Measurements from ENCODE around the gene PHGDH. TPM values are rescaled to one million over a fixed set of nuclear protein-coding genes. Genes with fewer than 3 reads are reported as not detected.

PHGDH gene
- total and polyA plus RNA-seq, 2 experiments from 2014 or later = 86.9 to 89.8 TPM

GRCh38 chr1:119725626-119726025 lies 13.9 kb downstream of the PHGDH start:
- no peak for DNase-seq (ENCODE audit: low read depth in 1 of 2, low spot score in 1 of 2)
- H3K27ac ChIP-seq = no peak overlapping the region
- H3K36me3 ChIP-seq = peaks cover 14% of the 10 kb centered on the region
- H3K4me3 ChIP-seq = no peak overlapping the region
- no peak for TF ChIP-seq CTCF (IDR thresholded peaks at IDR 0.05; ENCODE audit: low read depth, low read length)
- no peaks in the 10 kb centered on the region for H3K9me3 ChIP-seq (ENCODE audit: low read depth)
- H3K4me1 ChIP-seq (ENCODE audit: low read depth) = no peaks in the 10 kb centered on the region
- H3K27me3 ChIP-seq = no peaks in the 10 kb centered on the region

GRCh38 chr1:119727991-119728390 lies 16.3 kb downstream of the PHGDH start:
- Histone ChIP-seq H3K9me3 (ENCODE audit: low read depth) (no peaks in the 10 kb centered on the region), H3K4me3 (no peak overlapping the region), H3K27me3 (no peaks in the 10 kb centered on the region), H3K27ac (no peak overlapping the region), H3K4me1 (ENCODE audit: low read depth) (no peaks in the 10 kb centered on the region), H3K36me3 (peaks cover 14% of the 10 kb centered on the region)
- no peak for TF ChIP-seq CTCF (IDR thresholded peaks at IDR 0.05; ENCODE audit: low read depth, low read length)
- DNase-seq (ENCODE audit: low read depth in 1 of 2, low spot score in 1 of 2) = no peak

GRCh38 chr1:119729044-119729443 lies 17.3 kb downstream of the PHGDH start:
- Histone ChIP-seq H3K27ac (no peak overlapping the region), H3K9me3 (ENCODE audit: low read depth) (no peaks in the 10 kb centered on the region), H3K4me1 (ENCODE audit: low read depth) (no peaks in the 10 kb centered on the region), H3K27me3 (no peaks in the 10 kb centered on the region), H3K36me3 (peaks cover 7% of the 10 kb centered on the region), H3K4me3 (no peak overlapping the region)
- DNase-seq (ENCODE audit: low read depth in 1 of 2, low spot score in 1 of 2) = no peak
- no peak for TF ChIP-seq CTCF (IDR thresholded peaks at IDR 0.05; ENCODE audit: low read depth, low read length)

- H3K4me3 ChIP-seq = no peak overlapping the region
- no peak overlapping the region for H3K27ac ChIP-seq
- TF ChIP-seq CTCF (IDR thresholded peaks at IDR 0.05; ENCODE audit: low read depth, low read length) = no peak
- no peaks in the 10 kb centered on the region for H3K4me1 ChIP-seq (ENCODE audit: low read depth)
- no peaks in the 10 kb centered on the region for H3K9me3 ChIP-seq (ENCODE audit: low read depth)
- no peak for DNase-seq (ENCODE audit: low read depth in 1 of 2, low spot score in 1 of 2)
- H3K27me3 ChIP-seq = no peaks in the 10 kb centered on the region
- peaks cover 7% of the 10 kb centered on the region for H3K36me3 ChIP-seq
Observed at GRCh38 chr1:119731060-119731459, 19.3 kb downstream of the PHGDH start.

GRCh38 chr1:119731741-119732430 lies 20.2 kb downstream of the PHGDH start:
- peaks cover 5% of the 10 kb centered on the region for H3K36me3 ChIP-seq
- H3K4me1 ChIP-seq (ENCODE audit: low read depth) = no peaks in the 10 kb centered on the region
- no peak for DNase-seq (ENCODE audit: low read depth in 1 of 2, low spot score in 1 of 2)
- H3K27ac ChIP-seq = no peak overlapping the region
- no peak overlapping the region for H3K4me3 ChIP-seq
- no peaks in the 10 kb centered on the region for H3K9me3 ChIP-seq (ENCODE audit: low read depth)
- TF ChIP-seq CTCF (IDR thresholded peaks at IDR 0.05; ENCODE audit: low read depth, low read length) = no peak
- no peaks in the 10 kb centered on the region for H3K27me3 ChIP-seq
